Measurements from ENCODE around the gene TAOK1.

TAOK1 gene

GRCh38 chr17:29571883-29572681, 181.9 kb downstream of the TAOK1 start:
- no peak for DNase-seq (ENCODE audit: low spot score)

- peak; percentile 50 for DNase-seq (ENCODE audit: low spot score)
These were observed 182.8 kb downstream of the TAOK1 start for GRCh38 chr17:29572691-29573557.

GRCh38 chr17:29573558-29573869, 183.4 kb downstream of the TAOK1 start:
- DNase-seq (ENCODE audit: low spot score): peak; percentile 4

GRCh38 chr17:29573871-29574731, 183.9 kb downstream of the TAOK1 start:
- peak; percentile 4 for DNase-seq (ENCODE audit: low spot score)

GRCh38 chr17:29574732-29575510, 184.8 kb downstream of the TAOK1 start:
- DNase-seq (ENCODE audit: low spot score): no peak

- no peak for DNase-seq (ENCODE audit: low spot score)
These were observed 185.5 kb downstream of the TAOK1 start for GRCh38 chr17:29575511-29576213.

GRCh38 chr17:29576214-29577000, 186.2 kb downstream of the TAOK1 start:
- DNase-seq (ENCODE audit: low spot score): no peak

- no peak for DNase-seq (ENCODE audit: low spot score)
These were observed 186.8 kb downstream of the TAOK1 start for GRCh38 chr17:29577001-29577370.

- DNase-seq (ENCODE audit: low spot score): peak; percentile 77
These were observed 187.4 kb downstream of the TAOK1 start for GRCh38 chr17:29577385-29578211.

- DNase-seq (ENCODE audit: low spot score): peak; percentile 3
These were observed 188.7 kb downstream of the TAOK1 start for GRCh38 chr17:29578626-29579485.

- DNase-seq (ENCODE audit: low spot score): peak; percentile 87
These were observed 190.0 kb downstream of the TAOK1 start for GRCh38 chr17:29579866-29580771.

GRCh38 chr17:29581583-29582253, 191.6 kb downstream of the TAOK1 start:
- peak; percentile 8 for DNase-seq (ENCODE audit: low spot score)

GRCh38 chr17:29582254-29582765, 192.1 kb downstream of the TAOK1 start:
- no peak for DNase-seq (ENCODE audit: low spot score)

GRCh38 chr17:29582772-29583171, 192.6 kb downstream of the TAOK1 start:
- DNase-seq (ENCODE audit: low spot score): peak; percentile 92

GRCh38 chr17:29583324-29584248, 193.4 kb downstream of the TAOK1 start:
- peak; percentile 27 for DNase-seq (ENCODE audit: low spot score)
